KMS-11 (cell line): Measurements from ENCODE around the gene SUPT5H.

Experiments
- H2AFZ ChIP-seq: fragments of 200-600 bp; sonication (generic); 2 replicates; pipeline ENCODE4 v1.6.1; 2016; ENCODE audit warnings: antibody characterized with exemption, mixed run types, low read depth
- H3K27ac ChIP-seq: fragments of 200-600 bp; sonication (generic); 2 replicates; pipeline ENCODE4 v1.6.1; 2016; ENCODE audit warnings: mild to moderate bottlenecking, mixed run types
- H3K27me3 ChIP-seq: fragments of 200-600 bp; sonication (generic); 2 replicates; pipeline ENCODE4 v1.6.1; 2017; ENCODE audit warnings: mild to moderate bottlenecking, low read depth, mixed run types, moderate library complexity; ENCODE audit not compliant: insufficient read depth
- H3K36me3 ChIP-seq: fragments of 200-600 bp; sonication (generic); 2 replicates; pipeline ENCODE4 v1.6.1; 2017; ENCODE audit warnings: mild to moderate bottlenecking, mixed run types; ENCODE audit not compliant: insufficient read depth
- H3K4me1 ChIP-seq: fragments of 200-600 bp; sonication (generic); 2 replicates; pipeline ENCODE4 v1.6.1; 2016; ENCODE audit warnings: mild to moderate bottlenecking, low read depth, mixed run types; ENCODE audit not compliant: poor library complexity, severe bottlenecking
- H3K4me2 ChIP-seq: fragments of 200-600 bp; sonication (generic); 2 replicates; pipeline ENCODE4 v1.7.0; 2016; ENCODE audit warnings: mild to moderate bottlenecking, mixed run types
- H3K4me3 ChIP-seq: fragments of 200-600 bp; sonication (generic); IDR thresholded peaks from 2 replicates; pipeline ENCODE4 v1.6.1; 2017; ENCODE audit warnings: low read depth, low read length, mixed read lengths; ENCODE audit not compliant: insufficient read depth
- H3K79me2 ChIP-seq: fragments of 200-600 bp; sonication (generic); 2 replicates; pipeline ENCODE4 v1.6.1; 2016; ENCODE audit warnings: low read depth, mixed run types; ENCODE audit not compliant: insufficient read depth
- H3K9ac ChIP-seq: fragments of 200-600 bp; sonication (generic); 2 replicates; pipeline ENCODE4 v1.6.1; 2016; ENCODE audit warnings: mild to moderate bottlenecking, mixed run types
- H4K20me1 ChIP-seq: fragments of 200-600 bp; sonication (generic); 2 replicates; pipeline ENCODE4 v1.6.1; 2016; ENCODE audit warnings: mild to moderate bottlenecking, mixed run types; ENCODE audit not compliant: insufficient read depth
- TF ChIP-seq, protein P1 (sequence below): fragments of 200-600 bp; sonication (generic); conservative IDR thresholded peaks from 2 replicates; pipeline ENCODE4 v1.6.1; 2017; ENCODE audit warnings: low read depth, mild to moderate bottlenecking, antibody characterized with exemption, low read length, moderate library complexity, mixed read lengths

Gene SUPT5H

DNA sequence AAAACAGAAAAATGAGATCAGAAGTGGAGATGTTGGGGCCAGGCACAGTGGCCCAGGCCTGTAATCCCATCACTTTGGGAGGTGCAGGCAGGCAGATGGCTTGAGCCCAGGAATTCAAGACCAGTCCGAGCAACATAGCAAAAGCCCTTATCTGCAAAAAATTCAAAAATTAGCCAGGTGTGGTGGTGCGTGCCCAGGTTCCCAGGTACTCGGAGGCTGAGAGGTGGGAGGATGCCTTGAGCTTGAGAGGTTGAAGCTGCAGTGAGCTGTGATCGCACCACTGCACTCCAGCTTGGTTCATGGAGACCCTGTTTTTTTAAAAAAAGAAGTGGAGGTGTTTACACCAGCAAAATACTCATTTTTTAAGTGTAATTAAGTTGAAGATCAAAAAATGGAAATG is 45.3 kb upstream of the SUPT5H start:
- Histone ChIP-seq H2AFZ (no peak overlapping the region), H3K4me3 (no peak overlapping the region), H3K27me3 (no peaks in the 10 kb centered on the region), H3K4me2 (no peak overlapping the region), H3K79me2 (no peaks in the 10 kb centered on the region), H3K9ac (no peak overlapping the region), H4K20me1 (no peaks in the 10 kb centered on the region), H3K4me1 (peaks cover 79% of the 10 kb centered on the region), H3K36me3 (no peaks in the 10 kb centered on the region), H3K27ac (no peak overlapping the region)
- TF ChIP-seq, protein P1, sequence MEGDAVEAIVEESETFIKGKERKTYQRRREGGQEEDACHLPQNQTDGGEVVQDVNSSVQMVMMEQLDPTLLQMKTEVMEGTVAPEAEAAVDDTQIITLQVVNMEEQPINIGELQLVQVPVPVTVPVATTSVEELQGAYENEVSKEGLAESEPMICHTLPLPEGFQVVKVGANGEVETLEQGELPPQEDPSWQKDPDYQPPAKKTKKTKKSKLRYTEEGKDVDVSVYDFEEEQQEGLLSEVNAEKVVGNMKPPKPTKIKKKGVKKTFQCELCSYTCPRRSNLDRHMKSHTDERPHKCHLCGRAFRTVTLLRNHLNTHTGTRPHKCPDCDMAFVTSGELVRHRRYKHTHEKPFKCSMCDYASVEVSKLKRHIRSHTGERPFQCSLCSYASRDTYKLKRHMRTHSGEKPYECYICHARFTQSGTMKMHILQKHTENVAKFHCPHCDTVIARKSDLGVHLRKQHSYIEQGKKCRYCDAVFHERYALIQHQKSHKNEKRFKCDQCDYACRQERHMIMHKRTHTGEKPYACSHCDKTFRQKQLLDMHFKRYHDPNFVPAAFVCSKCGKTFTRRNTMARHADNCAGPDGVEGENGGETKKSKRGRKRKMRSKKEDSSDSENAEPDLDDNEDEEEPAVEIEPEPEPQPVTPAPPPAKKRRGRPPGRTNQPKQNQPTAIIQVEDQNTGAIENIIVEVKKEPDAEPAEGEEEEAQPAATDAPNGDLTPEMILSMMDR, result no peak

DNA sequence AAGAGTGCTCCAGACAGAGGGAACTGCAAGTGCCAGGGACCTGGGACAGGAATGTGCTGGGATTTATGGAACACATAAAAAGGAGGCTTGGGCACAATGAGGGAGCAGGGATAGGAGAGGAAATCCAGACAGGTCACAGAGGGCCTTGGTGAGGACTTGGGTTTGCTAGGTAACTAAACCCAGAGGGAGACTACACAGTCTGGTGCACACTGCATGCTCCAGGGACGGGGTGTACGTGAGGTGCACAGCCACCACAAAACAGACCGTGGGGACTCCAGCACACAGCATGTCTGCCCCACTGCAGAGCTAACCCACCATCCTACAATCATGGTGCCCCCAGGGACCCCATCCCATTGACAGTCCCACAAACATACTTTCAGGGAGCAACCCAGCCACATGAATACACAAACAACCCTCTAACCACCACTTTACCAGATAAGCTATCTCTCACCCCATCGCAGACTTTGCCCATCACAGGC is 44.3 kb upstream of the SUPT5H start:
- no peaks in the 10 kb centered on the region for H3K36me3 ChIP-seq
- H3K4me1 ChIP-seq, result peaks cover 89% of the 10 kb centered on the region
- H3K9ac ChIP-seq, result no peak overlapping the region; the same call in 1 of the 2 replicates
- H3K27me3 ChIP-seq, result no peaks in the 10 kb centered on the region
- H3K4me3 ChIP-seq, result no peak overlapping the region
- TF ChIP-seq, protein P1, result no peak
- no peaks in the 10 kb centered on the region for H3K79me2 ChIP-seq
- peak overlapping the region; percentile 95 for H3K27ac ChIP-seq
- no peaks in the 10 kb centered on the region for H4K20me1 ChIP-seq
- H3K4me2 ChIP-seq, result no peak overlapping the region; the same call in 1 of the 2 replicates
- no peak overlapping the region; the same call in 1 of the 2 replicates for H2AFZ ChIP-seq

DNA sequence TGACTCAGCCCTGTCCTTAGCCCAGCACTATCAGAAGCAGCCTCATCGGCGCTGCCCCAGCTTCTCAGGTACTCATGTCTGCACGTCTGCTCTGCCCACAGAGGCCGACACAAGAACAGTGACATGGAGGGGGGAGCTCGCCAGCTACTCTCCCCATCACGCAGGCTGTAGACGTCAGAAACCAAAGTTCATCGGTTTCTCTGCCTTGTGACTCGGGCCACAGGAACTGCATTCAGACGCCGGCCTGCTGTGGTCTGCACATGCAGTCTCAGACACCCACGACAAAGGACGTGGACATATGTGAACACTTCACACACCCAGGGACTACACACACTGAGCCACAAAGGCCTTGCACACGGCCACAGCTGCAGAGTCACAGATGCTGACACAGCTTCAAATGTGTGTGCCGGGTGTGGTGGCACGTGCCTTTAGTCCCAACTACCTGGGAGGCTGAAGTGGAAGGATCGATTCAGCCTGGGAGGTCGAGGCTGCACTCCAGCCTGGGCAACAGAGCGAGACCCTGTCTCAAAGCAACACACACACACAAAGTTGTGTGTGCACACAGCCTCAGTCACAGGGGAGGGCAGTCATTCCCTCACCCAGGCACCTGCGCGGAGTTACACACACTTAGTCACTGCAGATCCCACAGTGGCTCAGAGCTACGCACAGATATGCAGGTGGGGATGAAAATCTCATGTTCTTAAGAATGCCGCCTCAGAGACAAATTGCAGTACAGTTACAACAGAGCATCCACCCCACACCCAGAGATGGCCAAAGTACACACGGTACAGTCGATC is 43.6 kb upstream of the SUPT5H start:
- Histone ChIP-seq H3K4me3 (no peak overlapping the region), H3K27me3 (no peaks in the 10 kb centered on the region), H3K4me1 (peaks cover 84% of the 10 kb centered on the region), H3K4me2 (peak overlapping the region; percentile 98), H3K27ac (peak overlapping the region; percentile 95), H3K36me3 (no peaks in the 10 kb centered on the region), H4K20me1 (no peaks in the 10 kb centered on the region), H2AFZ (peak overlapping the region; percentile 65), H3K79me2 (no peaks in the 10 kb centered on the region), H3K9ac (peak overlapping the region; percentile 91; the same call in 1 of the 2 replicates)
- TF ChIP-seq, protein P1, result no peak

DNA sequence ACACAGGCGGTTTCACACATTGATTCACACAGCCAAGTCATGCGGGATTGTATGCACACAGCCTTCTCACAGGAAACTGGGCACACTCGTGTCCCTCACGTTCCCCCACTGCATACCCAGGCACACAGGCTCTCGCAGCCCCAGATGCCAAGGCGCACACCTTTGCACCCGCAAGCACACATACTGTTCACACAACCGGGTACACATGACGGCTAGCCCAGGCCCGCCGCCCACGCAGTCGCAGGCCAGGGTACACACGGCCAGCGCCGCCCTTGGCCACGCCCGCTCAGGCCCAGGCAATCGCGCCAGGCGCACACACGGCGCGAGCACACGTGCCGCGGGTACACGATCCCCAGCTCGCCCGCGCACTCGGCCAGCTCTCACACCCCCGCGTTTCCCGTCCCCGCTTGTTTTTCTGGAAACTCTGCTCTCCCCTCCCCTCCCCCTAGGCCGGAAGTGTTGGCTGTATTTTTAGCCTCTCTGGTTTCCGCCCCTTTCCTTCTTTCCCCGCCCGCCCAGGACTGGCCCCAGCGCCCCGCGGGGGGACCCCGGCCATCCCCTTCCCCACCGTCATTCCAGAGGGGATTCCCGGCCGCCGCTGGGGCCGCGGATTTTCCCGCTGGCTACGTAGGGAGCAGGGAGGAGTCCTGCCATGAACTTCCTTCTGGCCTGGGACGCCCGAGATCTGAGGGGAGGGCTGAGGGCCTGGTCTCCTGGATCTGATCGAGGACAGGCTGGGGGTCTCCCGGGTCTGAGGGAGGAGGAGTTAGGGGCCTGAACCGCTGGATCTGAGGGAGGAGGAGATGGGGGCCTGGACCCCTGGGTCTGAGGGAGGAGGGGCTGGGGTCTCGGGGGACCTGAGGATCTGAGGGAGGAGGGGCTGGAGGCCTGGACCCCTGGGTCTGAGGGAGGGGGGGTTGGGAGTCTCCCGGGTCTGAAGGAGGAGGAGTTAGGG is 42.8 kb upstream of the SUPT5H start:
- Histone ChIP-seq H3K36me3 (no peaks in the 10 kb centered on the region), H3K9ac (peak overlapping the region; percentile 91), H4K20me1 (no peaks in the 10 kb centered on the region), H2AFZ (peak overlapping the region; percentile 65), H3K27ac (peak overlapping the region; percentile 95), H3K4me3 (no peak overlapping the region), H3K79me2 (peaks cover 7% of the 10 kb centered on the region; the same call in 1 of the 2 replicates), H3K4me2 (peak overlapping the region; percentile 98), H3K27me3 (no peaks in the 10 kb centered on the region), H3K4me1 (peaks cover 75% of the 10 kb centered on the region)
- TF ChIP-seq, protein P1, result no peak
